Osteocyte (in vitro differentiated cells): ENCODE data around the gene INPP4A. TPM values are rescaled to one million over a fixed set of nuclear protein-coding genes. Genes with fewer than 3 reads are reported as not detected.

ENCODE experiments used
- DNase-seq: peaks from one replicate; pipeline ENCODE4 v3.0.0; 2021; ENCODE audit warnings: mixed read lengths; ENCODE audit not compliant: unreplicated experiment; ENCODE audit errors: extremely low spot score
- H3K27ac Mint-ChIP-seq: one replicate; pipeline ENCODE4 v1.8.0; 2021; ENCODE audit warnings: mild to moderate bottlenecking, mixed read lengths; ENCODE audit not compliant: unreplicated experiment
- H3K27me3 Mint-ChIP-seq: one replicate; pipeline ENCODE4 v1.8.0; 2021; ENCODE audit warnings: mixed read lengths; ENCODE audit not compliant: unreplicated experiment
- H3K36me3 Mint-ChIP-seq: one replicate; pipeline ENCODE4 v1.8.0; 2021; ENCODE audit warnings: mixed read lengths; ENCODE audit not compliant: unreplicated experiment
- H3K4me1 Mint-ChIP-seq: one replicate; pipeline ENCODE4 v1.8.0; 2021; ENCODE audit warnings: mixed read lengths; ENCODE audit not compliant: unreplicated experiment
- H3K4me3 Mint-ChIP-seq: one replicate; pipeline ENCODE4 v1.8.0; 2021; ENCODE audit warnings: mild to moderate bottlenecking, moderate library complexity, mixed read lengths; ENCODE audit not compliant: unreplicated experiment
- H3K9me3 Mint-ChIP-seq: one replicate; pipeline ENCODE4 v1.8.0; 2021; ENCODE audit warnings: mixed read lengths; ENCODE audit not compliant: unreplicated experiment
- total RNA-seq: library from RNA; stranded (reverse); gene quantifications from 2 replicates; pipeline ENCODE4 v1.2.1, GENCODE V29; 2021
- TF ChIP-seq, protein P1 (sequence below): fragments of 200-600 bp; sonication (generic); IDR thresholded peaks from 2 replicates; pipeline ENCODE4 v1.5.0; 2021; ENCODE audit warnings: antibody characterized with exemption, mild to moderate bottlenecking, moderate library complexity

Gene INPP4A
- total RNA-seq, 1 donor from 2014 or later: 31.4 TPM

DNA sequence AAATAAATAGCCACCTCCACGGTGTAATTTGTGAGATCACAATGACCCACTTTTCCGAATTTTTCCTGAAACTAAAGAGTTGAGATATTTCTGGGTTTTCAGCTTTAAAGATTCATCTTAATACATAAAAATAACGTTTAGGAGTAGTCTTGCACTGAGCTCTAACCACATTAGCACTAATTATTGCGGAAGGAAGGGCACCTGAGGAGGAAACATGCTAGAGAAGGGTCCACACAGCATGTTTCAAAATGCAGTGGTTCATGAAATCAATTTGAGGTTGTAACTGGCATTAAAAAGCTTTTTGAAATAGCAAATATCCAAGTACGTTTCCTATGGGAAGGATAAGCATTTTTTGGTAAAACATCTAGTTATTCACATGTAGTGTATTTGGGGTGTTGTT is 8.4 kb downstream of the INPP4A start:
- Mint-ChIP-seq H3K36me3 (peaks cover 4% of the 10 kb centered on the region), H3K27me3 (no peaks in the 10 kb centered on the region), H3K4me3 (no peak overlapping the region), H3K9me3 (no peaks in the 10 kb centered on the region), H3K27ac (no peak overlapping the region), H3K4me1 (peaks cover 25% of the 10 kb centered on the region)
- TF ChIP-seq, protein P1, sequence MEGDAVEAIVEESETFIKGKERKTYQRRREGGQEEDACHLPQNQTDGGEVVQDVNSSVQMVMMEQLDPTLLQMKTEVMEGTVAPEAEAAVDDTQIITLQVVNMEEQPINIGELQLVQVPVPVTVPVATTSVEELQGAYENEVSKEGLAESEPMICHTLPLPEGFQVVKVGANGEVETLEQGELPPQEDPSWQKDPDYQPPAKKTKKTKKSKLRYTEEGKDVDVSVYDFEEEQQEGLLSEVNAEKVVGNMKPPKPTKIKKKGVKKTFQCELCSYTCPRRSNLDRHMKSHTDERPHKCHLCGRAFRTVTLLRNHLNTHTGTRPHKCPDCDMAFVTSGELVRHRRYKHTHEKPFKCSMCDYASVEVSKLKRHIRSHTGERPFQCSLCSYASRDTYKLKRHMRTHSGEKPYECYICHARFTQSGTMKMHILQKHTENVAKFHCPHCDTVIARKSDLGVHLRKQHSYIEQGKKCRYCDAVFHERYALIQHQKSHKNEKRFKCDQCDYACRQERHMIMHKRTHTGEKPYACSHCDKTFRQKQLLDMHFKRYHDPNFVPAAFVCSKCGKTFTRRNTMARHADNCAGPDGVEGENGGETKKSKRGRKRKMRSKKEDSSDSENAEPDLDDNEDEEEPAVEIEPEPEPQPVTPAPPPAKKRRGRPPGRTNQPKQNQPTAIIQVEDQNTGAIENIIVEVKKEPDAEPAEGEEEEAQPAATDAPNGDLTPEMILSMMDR: no peak
- no peak for DNase-seq

DNA sequence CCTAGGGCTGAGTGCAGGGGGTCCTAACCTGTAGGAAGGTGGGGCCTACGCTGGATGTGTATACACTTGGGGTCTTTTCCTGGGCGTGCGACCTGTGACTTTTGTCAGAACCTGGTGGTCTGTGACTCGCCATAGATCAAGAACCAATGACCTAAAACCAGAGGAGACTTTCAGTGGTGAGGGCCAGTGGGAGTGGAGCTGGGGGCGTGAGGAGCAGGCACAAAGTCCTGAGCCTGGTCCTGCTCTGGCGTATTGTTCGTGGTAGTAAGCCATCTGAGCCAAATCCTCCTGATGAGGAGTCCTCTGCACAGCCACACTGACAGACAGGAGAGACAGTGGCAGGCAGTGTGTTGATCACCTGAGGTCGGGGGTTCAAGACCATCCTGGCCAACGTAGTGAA is 8.9 kb downstream of the INPP4A start:
- Mint-ChIP-seq H3K4me3 (no peak overlapping the region), H3K9me3 (no peaks in the 10 kb centered on the region), H3K27me3 (no peaks in the 10 kb centered on the region), H3K36me3 (peaks cover 4% of the 10 kb centered on the region), H3K27ac (no peak overlapping the region), H3K4me1 (peaks cover 25% of the 10 kb centered on the region)
- peak; percentile 48 for DNase-seq
- TF ChIP-seq, protein P1: no peak

- Mint-ChIP-seq H3K27me3 (no peaks in the 10 kb centered on the region), H3K27ac (peak overlapping the region; percentile 8), H3K36me3 (peaks cover 4% of the 10 kb centered on the region)
Measured at GRCh38 chr2:98454073-98454472, 9.4 kb downstream of the INPP4A start.

GRCh38 chr2:98454500-98455235 is 10.0 kb downstream of the INPP4A start:
- peaks cover 29% of the 10 kb centered on the region for H3K4me1 Mint-ChIP-seq
- DNase-seq: no peak
- H3K36me3 Mint-ChIP-seq: peaks cover 4% of the 10 kb centered on the region
- no peak overlapping the region for H3K4me3 Mint-ChIP-seq
- H3K27me3 Mint-ChIP-seq: no peaks in the 10 kb centered on the region
- no peaks in the 10 kb centered on the region for H3K9me3 Mint-ChIP-seq
- peak overlapping the region; percentile 8 for H3K27ac Mint-ChIP-seq
- TF ChIP-seq, protein P1: no peak

More at GRCh38 chr2:98454073-98454472, 9.4 kb downstream of the INPP4A start:
- Mint-ChIP-seq H3K4me1 (peaks cover 25% of the 10 kb centered on the region), H3K9me3 (no peaks in the 10 kb centered on the region), H3K4me3 (no peak overlapping the region)
- DNase-seq: peak; percentile 54
- TF ChIP-seq, protein P1: no peak

DNA sequence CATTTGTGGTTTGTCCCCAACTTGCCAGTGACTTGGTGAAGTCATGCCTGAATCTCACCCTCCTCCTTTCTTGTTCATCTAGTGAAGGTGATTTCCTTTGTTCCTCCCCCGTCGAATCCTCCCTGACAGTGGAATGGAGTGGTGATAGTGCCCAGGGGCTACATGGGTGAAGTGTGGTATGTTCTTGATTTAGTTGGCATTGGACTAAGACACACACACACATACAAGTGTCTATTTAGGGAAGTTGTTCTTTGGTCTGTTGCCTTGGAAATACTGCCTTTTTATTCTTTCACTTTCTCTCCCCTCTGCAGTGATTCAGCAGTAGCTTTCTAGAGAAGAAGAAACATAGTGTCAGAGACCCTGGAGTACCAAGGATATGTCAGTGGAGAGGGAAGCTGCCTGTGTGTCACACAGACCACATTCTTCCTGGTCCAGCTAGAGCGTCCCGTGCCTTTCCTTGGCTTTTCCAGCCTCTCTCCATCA is 10.9 kb downstream of the INPP4A start:
- Mint-ChIP-seq H3K36me3 (peaks cover 4% of the 10 kb centered on the region), H3K27ac (peak overlapping the region; percentile 82), H3K4me3 (no peak overlapping the region), H3K9me3 (no peaks in the 10 kb centered on the region), H3K27me3 (no peaks in the 10 kb centered on the region), H3K4me1 (peaks cover 29% of the 10 kb centered on the region)
- TF ChIP-seq, protein P1: no peak
- DNase-seq: peak; percentile 42
